ENCODE measurements around the gene OBSL1.

DNA sequence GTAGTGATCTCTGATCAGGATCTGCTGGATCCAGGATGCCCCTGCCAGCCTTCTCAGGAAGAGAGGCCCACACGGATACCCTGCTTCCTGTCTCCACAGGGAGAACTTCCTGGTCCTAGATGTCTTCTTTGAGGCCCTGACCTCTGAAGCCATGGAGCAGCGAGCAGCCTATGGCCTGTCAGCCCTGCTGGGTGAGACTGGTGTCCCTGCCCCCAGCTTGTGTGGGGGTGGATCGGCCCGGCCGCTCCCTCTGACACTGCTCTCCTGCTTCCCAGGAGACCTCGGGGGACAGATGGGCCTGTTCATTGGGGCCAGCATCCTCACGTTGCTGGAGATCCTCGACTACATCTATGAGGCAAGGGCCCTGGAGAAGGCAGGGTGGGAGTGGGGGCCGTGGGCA lies 34.4 kb downstream of the OBSL1 start:
- TF ChIP-seq, protein P1, sequence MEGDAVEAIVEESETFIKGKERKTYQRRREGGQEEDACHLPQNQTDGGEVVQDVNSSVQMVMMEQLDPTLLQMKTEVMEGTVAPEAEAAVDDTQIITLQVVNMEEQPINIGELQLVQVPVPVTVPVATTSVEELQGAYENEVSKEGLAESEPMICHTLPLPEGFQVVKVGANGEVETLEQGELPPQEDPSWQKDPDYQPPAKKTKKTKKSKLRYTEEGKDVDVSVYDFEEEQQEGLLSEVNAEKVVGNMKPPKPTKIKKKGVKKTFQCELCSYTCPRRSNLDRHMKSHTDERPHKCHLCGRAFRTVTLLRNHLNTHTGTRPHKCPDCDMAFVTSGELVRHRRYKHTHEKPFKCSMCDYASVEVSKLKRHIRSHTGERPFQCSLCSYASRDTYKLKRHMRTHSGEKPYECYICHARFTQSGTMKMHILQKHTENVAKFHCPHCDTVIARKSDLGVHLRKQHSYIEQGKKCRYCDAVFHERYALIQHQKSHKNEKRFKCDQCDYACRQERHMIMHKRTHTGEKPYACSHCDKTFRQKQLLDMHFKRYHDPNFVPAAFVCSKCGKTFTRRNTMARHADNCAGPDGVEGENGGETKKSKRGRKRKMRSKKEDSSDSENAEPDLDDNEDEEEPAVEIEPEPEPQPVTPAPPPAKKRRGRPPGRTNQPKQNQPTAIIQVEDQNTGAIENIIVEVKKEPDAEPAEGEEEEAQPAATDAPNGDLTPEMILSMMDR (IDR thresholded peaks at IDR 0.05; ENCODE audit: low read depth, low read length, poor library complexity, severe bottlenecking): no peak
- TF ChIP-seq EZH2phosphoT487 (IDR thresholded peaks at IDR 0.05; ENCODE audit: borderline replicate concordance, low read length): no peak
